H1 (cell line): ENCODE measurements around the gene SIPA1L3. TPM values are rescaled to one million over a fixed set of nuclear protein-coding genes. Genes with fewer than 3 reads are reported as not detected.

Experiments
- CTCF ChIA-PET: fragments of 300-600 bp; sonication (Branson Sonifier 250); formaldehyde crosslinking; loops from one replicate; lab custom pipeline; 2021; ENCODE audit not compliant: partially characterized antibody; lab: Charles Lee
- POLR2A ChIA-PET: fragments of 300-600 bp; sonication (Branson Sonifier 250); formaldehyde crosslinking; loops from one replicate; lab custom pipeline; 2021; ENCODE audit warnings: inconsistent platforms; ENCODE audit not compliant: partially characterized antibody; lab: Charles Lee
- DNase-seq, 2 experiments: peaks; one replicate each; pipeline versions ENCODE4 v3.0.0 to v3.0.0-alpha.2; 2010 to 2022; ENCODE audit warnings: low spot score in 2 of 2, low read depth in 1 of 2, mixed read lengths in 1 of 2
- FAIRE-seq: peaks from 2 replicates; lab custom pipeline; 2011; peaks lifted over from hg19 to GRCh38; lab: Jason Lieb, UNC
- H2AFZ ChIP-seq: 2 replicates; pipeline ENCODE4 v1.8.1; 2012; ENCODE audit warnings: low read length, inconsistent platforms
- H2AK5ac ChIP-seq: 2 replicates; pipeline ENCODE4 v1.6.1; 2013; ENCODE audit warnings: low read depth, low read length
- H2BK120ac ChIP-seq: replicated peaks from 2 replicates; pipeline ENCODE3; 2013; ENCODE audit warnings: low read depth, low read length, inconsistent platforms
- H2BK12ac ChIP-seq: 2 replicates; pipeline ENCODE4 v1.6.1; 2013; ENCODE audit warnings: low read depth, low read length
- H2BK15ac ChIP-seq: 2 replicates; pipeline ENCODE4 v1.6.1; 2013; ENCODE audit warnings: low read length
- H2BK20ac ChIP-seq: 2 replicates; pipeline ENCODE4 v1.6.1; 2013; ENCODE audit warnings: low read length
- H2BK5ac ChIP-seq: 2 replicates; pipeline ENCODE4 v1.6.1; 2013; ENCODE audit warnings: low read depth, low read length
- H3K14ac ChIP-seq: 2 replicates; pipeline ENCODE4 v1.6.1; 2013; ENCODE audit warnings: inconsistent platforms; ENCODE audit not compliant: insufficient read length
- H3K18ac ChIP-seq: 2 replicates; pipeline ENCODE4 v1.6.1; 2013; ENCODE audit warnings: low read length; ENCODE audit errors: extremely low read depth
- H3K23ac ChIP-seq: 2 replicates; pipeline ENCODE4 v1.6.1; 2013; ENCODE audit warnings: inconsistent platforms; ENCODE audit not compliant: insufficient read length
- H3K23me2 ChIP-seq: 2 replicates; pipeline ENCODE4 v1.6.1; 2013; ENCODE audit warnings: low read depth, low read length
- H3K27ac ChIP-seq: 2 replicates; pipeline ENCODE4 v1.6.1; 2011; ENCODE audit warnings: low read depth, low read length, inconsistent platforms
- H3K27me3 ChIP-seq, 4 experiments: replicated peaks in 1 of 4; 1 replicate in 1 of 4; 2 replicates in 3 of 4; pipeline versions ENCODE4 v1.6.1 to v1.8.1; 2011 to 2013; ENCODE audit warnings: low read length in 3 of 4, mild to moderate bottlenecking in 3 of 4, inconsistent platforms in 2 of 4, mixed read lengths in 2 of 4, moderate library complexity in 1 of 4; ENCODE audit not compliant: control insufficient read depth in 3 of 4, insufficient read depth in 3 of 4; ENCODE audit errors: extremely low read depth in 1 of 4
- H3K36me3 ChIP-seq, 4 experiments: 2 replicates each; pipeline versions ENCODE4 v1.6.1 to v1.8.1; 2011 to 2013; ENCODE audit warnings: mild to moderate bottlenecking in 4 of 4, low read length in 3 of 4, moderate library complexity in 2 of 4, control low read depth in 1 of 4, inconsistent platforms in 1 of 4; ENCODE audit not compliant: insufficient read depth in 4 of 4, control insufficient read depth in 2 of 4
- H3K4ac ChIP-seq: replicated peaks from 2 replicates; pipeline ENCODE3; 2013; ENCODE audit warnings: low read length, low read depth, mixed read lengths, inconsistent platforms; ENCODE audit not compliant: insufficient read length
- H3K4me1 ChIP-seq, 4 experiments: replicated peaks in 1 of 4; 1 replicate in 1 of 4; 2 replicates in 3 of 4; pipeline versions ENCODE4 v1.6.1 to v1.8.1; 2011 to 2013; ENCODE audit warnings: low read length in 3 of 4, inconsistent platforms in 2 of 4, mixed read lengths in 1 of 4; ENCODE audit not compliant: insufficient read depth in 4 of 4, control insufficient read depth in 3 of 4
- H3K4me2 ChIP-seq, 2 experiments: 2 replicates each; pipeline versions ENCODE4 v1.6.1 to v1.8.1; 2011 to 2013; ENCODE audit warnings: low read depth in 2 of 2, low read length in 2 of 2, control low read depth in 1 of 2, inconsistent platforms in 1 of 2, mild to moderate bottlenecking in 1 of 2; ENCODE audit not compliant: insufficient read depth in 1 of 2
- H3K4me3 ChIP-seq, 4 experiments: fragments of 200-600, 300-600 bp in 1 of 4; sonication (generic), shearing (Covaris generic), sonication (Bioruptor Twin) in 1 of 4; 2 replicates each; pipeline versions ENCODE4 v1.5.1 to v1.8.1; 2011 to 2016; ENCODE audit warnings: low read length in 4 of 4, low read depth in 3 of 4, control low read depth in 2 of 4, inconsistent platforms in 2 of 4, mild to moderate bottlenecking in 2 of 4, mixed read lengths in 1 of 4, moderate library complexity in 1 of 4; ENCODE audit not compliant: insufficient read depth in 2 of 4; ENCODE audit errors: extremely low read depth in 1 of 4
- H3K56ac ChIP-seq: replicated peaks from 2 replicates; pipeline ENCODE3; 2013; ENCODE audit warnings: low read depth, mild to moderate bottlenecking, mixed read lengths, low read length, inconsistent platforms; ENCODE audit not compliant: insufficient read length
- H3K79me1 ChIP-seq: 2 replicates; pipeline ENCODE4 v1.6.1; 2013; ENCODE audit warnings: low read depth, low read length, control low read depth
- H3K79me2 ChIP-seq, 2 experiments: 2 replicates each; pipeline versions ENCODE4 v1.6.1 to v1.8.1; 2012 to 2013; ENCODE audit warnings: low read length in 2 of 2, mild to moderate bottlenecking in 2 of 2, inconsistent platforms in 1 of 2; ENCODE audit not compliant: insufficient read depth in 2 of 2, control insufficient read depth in 1 of 2
- H3K9ac ChIP-seq, 4 experiments: replicated peaks in 1 of 4; 1 replicate in 1 of 4; 2 replicates in 3 of 4; pipeline versions ENCODE4 v1.6.1 to v1.8.1; 2011 to 2013; ENCODE audit warnings: low read depth in 3 of 4, low read length in 3 of 4, control low read depth in 2 of 4, mild to moderate bottlenecking in 2 of 4, moderate library complexity in 2 of 4, inconsistent platforms in 1 of 4; ENCODE audit errors: extremely low read depth in 1 of 4
- H3K9me3 ChIP-seq, 2 experiments: 2 replicates each; pipeline versions ENCODE4 v1.6.1 to v1.8.1; 2012 to 2013; ENCODE audit warnings: mild to moderate bottlenecking in 2 of 2, moderate library complexity in 2 of 2, control low read depth in 1 of 2, inconsistent platforms in 1 of 2, low read depth in 1 of 2, low read length in 1 of 2, mixed read lengths in 1 of 2; ENCODE audit not compliant: insufficient read depth in 2 of 2
- H4K20me1 ChIP-seq, 2 experiments: replicated peaks in 1 of 2; 2 replicates each; pipeline versions ENCODE3 to v1.8.1; 2011 to 2013; ENCODE audit warnings: inconsistent platforms in 2 of 2, low read length in 2 of 2, mild to moderate bottlenecking in 1 of 2; ENCODE audit not compliant: insufficient read depth in 2 of 2, control insufficient read depth in 1 of 2
- H4K5ac ChIP-seq: 2 replicates; pipeline ENCODE4 v1.6.1; 2013; ENCODE audit warnings: low read length, low read depth, mixed read lengths, inconsistent platforms; ENCODE audit not compliant: insufficient read length
- H4K8ac ChIP-seq: 2 replicates; pipeline ENCODE4 v1.8.0; 2013; ENCODE audit warnings: mild to moderate bottlenecking, moderate library complexity, low read length, inconsistent platforms; ENCODE audit not compliant: insufficient read depth; ENCODE audit errors: extremely low read depth
- H4K91ac ChIP-seq: replicated peaks from 2 replicates; pipeline ENCODE3; 2013; ENCODE audit warnings: low read length, mixed read lengths, inconsistent platforms; ENCODE audit not compliant: insufficient read length
- CHD2 ChIP-seq: IDR thresholded peaks from 2 replicates; pipeline ENCODE4 v1.6.1; 2012; ENCODE audit warnings: low read length, improper control_type of control experiment
- CREB1 ChIP-seq: IDR thresholded peaks from 2 replicates; pipeline ENCODE4 v1.6.1; 2012; ENCODE audit warnings: inconsistent platforms
- CTBP2 ChIP-seq: IDR thresholded peaks from 2 replicates; pipeline ENCODE4 v1.7.0; 2011; ENCODE audit warnings: borderline replicate concordance, mild to moderate bottlenecking, moderate library complexity, mixed read lengths, low read length; ENCODE audit not compliant: insufficient read depth, insufficient read length
- HDAC2 ChIP-seq, 2 experiments: fragments of 300-600 bp in 1 of 2; sonication (generic) in 1 of 2; IDR thresholded peaks; 2 replicates each; pipeline ENCODE4 v1.6.1; 2011 to 2012; ENCODE audit warnings: low read depth in 2 of 2, low read length in 2 of 2, mild to moderate bottlenecking in 2 of 2, moderate library complexity in 2 of 2, borderline replicate concordance in 1 of 2, inconsistent platforms in 1 of 2
- JUN ChIP-seq: IDR thresholded peaks from 2 replicates; pipeline ENCODE4 v1.6.1; 2011; ENCODE audit warnings: low read depth, mild to moderate bottlenecking, improper control_type of control experiment, low read length
- MAFK ChIP-seq: IDR thresholded peaks from 2 replicates; pipeline ENCODE4 v1.6.1; 2012; ENCODE audit warnings: low read depth, mild to moderate bottlenecking, improper control_type of control experiment, low read length
- NANOG ChIP-seq: IDR thresholded peaks from 2 replicates; pipeline ENCODE4 v1.6.1; 2011; ENCODE audit warnings: low read length, low read depth, mild to moderate bottlenecking, inconsistent platforms; ENCODE audit not compliant: insufficient read depth, poor library complexity, severe bottlenecking
- RFX5 ChIP-seq: IDR thresholded peaks from 2 replicates; pipeline ENCODE4 v1.6.1; 2011; ENCODE audit warnings: low read depth, low read length, improper control_type of control experiment, borderline replicate concordance
- TAF1 ChIP-seq: IDR thresholded peaks from 2 replicates; pipeline ENCODE4 v1.6.1; 2011; ENCODE audit warnings: mild to moderate bottlenecking, low read depth, low read length
- TAF7 ChIP-seq: optimal IDR thresholded peaks from 2 replicates; pipeline ENCODE3; 2011; ENCODE audit warnings: low read depth, mild to moderate bottlenecking, inconsistent platforms, low read length, moderate library complexity, borderline replicate concordance
- TCF12 ChIP-seq: IDR thresholded peaks from 2 replicates; pipeline ENCODE4 v1.6.1; 2011; ENCODE audit warnings: low read depth, mild to moderate bottlenecking, low read length
- WGBS, 2 experiments: shearing (Covaris generic) in 1 of 2; methylation state at CpG; one replicate each; pipeline versions ENCODE4 v1.1.6 to v1.1.7; 2013 to 2015; ENCODE audit warnings: low lambda C conversion rate in 2 of 2, mixed read lengths in 2 of 2, inconsistent platforms in 1 of 2, low coverage in 1 of 2, missing lambda C conversion rate in 1 of 2; ENCODE audit not compliant: insufficient replicate concordance in 2 of 2, insufficient coverage in 1 of 2, insufficient read length in 1 of 2; ENCODE audit errors: extremely low coverage in 1 of 2, missing lambda C conversion rate in 1 of 2; 5-methylcytosine and 5-hydroxymethylcytosine counted together
- polyA plus RNA-seq, 7 experiments: library from polyadenylated mRNA; depleted of rRNA in 3 of 7; stranded (reverse) in 5 of 7; unstranded in 2 of 7; fragments of >200 nt in 5 of 7; fragments of 200-250 nt in 2 of 7; gene quantifications; 1 replicate in 5 of 7; 2 replicates in 1 of 7; 4 replicates in 1 of 7; pipeline versions ENCODE4 v1.2.1 to v1.2.3, GENCODE V29; 2011 to 2013; ENCODE audit warnings: missing spikeins in 2 of 7, mixed read lengths in 2 of 7
- total RNA-seq: library from RNA; stranded (reverse); fragmentation: NEBNext Ultra II Directional; extraction: Animal tissue kit (Norgen Biotek cat#: 25700); gene quantifications from 2 replicates; pipeline ENCODE4 v1.2.1, GENCODE V29; 2021

Gene SIPA1L3
- total and polyA plus RNA-seq, 2 of the 8 experiments (the other 6 are each of a cell fraction or from before 2014, with no cell fraction given): 15.0 to 54.9 TPM

GRCh38 chr19:37920591-37921450 is 13.8 kb downstream of the SIPA1L3 start:
- H3K27me3 ChIP-seq: no peaks in the 10 kb centered on the region
- H2AK5ac ChIP-seq: 0 out of 2 replicates have a peak overlapping the region, but pooled peaks have one; percentile 40
- no peak overlapping the region for H3K56ac ChIP-seq
- H3K27ac ChIP-seq: no peak overlapping the region
- no peak overlapping the region for H2BK5ac ChIP-seq
- no peaks in the 10 kb centered on the region; a peak in 1 of 8 replicates for H3K36me3 ChIP-seq
- H3K4me2 ChIP-seq: no peak overlapping the region
- 0 out of 2 replicates have a peak overlapping the region, but pooled peaks have one; percentile 46 for H2BK15ac ChIP-seq
- no peak overlapping the region for H3K14ac ChIP-seq
- ChIA-PET CTCF (interaction anchor here (0.6 to 1.1 kb wide), 4 partner anchors 22 to 214 kb away, joined by 3 to 7 read pairs (median 3); no protein-coding TSS in a partner anchor), POLR2A (interaction anchor here (4.2 kb wide), 1 partner anchor 13 kb away, joined by 19 read pairs; the partner anchor contains the start of genes SIPA1L3 and WDR87)
- no peak overlapping the region for H3K23ac ChIP-seq
- H3K79me2 ChIP-seq: peaks cover 3 to 60% of the 10 kb centered on the region in 2 experiments; a peak in 3 of 4 replicates
- H3K9me3 ChIP-seq: no peaks in the 10 kb centered on the region
- 90% methylated on average over 22 of the region's 23 CpGs; no CpG with 5 or more reads in 1 of the 2 experiments for WGBS, 2 experiments
- H2BK120ac ChIP-seq: no peak overlapping the region
- no peak overlapping the region for H2AFZ ChIP-seq
- H3K23me2 ChIP-seq: no peaks in the 10 kb centered on the region
- H3K9ac ChIP-seq: no peak overlapping the region; a peak in 1 of 7 replicates
- no peak overlapping the region for H2BK12ac ChIP-seq
- peaks cover 0 to under 1% (median 0%) of the 10 kb centered on the region in 4 experiments; a peak in 2 of 7 replicates for H3K4me1 ChIP-seq
- no peak overlapping the region for H3K4ac ChIP-seq
- H3K4me3 ChIP-seq: no peak overlapping the region
- H3K79me1 ChIP-seq: peaks cover 11% of the 10 kb centered on the region
- FAIRE-seq (no peak), DNase-seq (no peak)
- peaks cover 0 to 5% of the 10 kb centered on the region in 2 experiments for H4K20me1 ChIP-seq
- H2BK20ac ChIP-seq: no peak overlapping the region
- H4K5ac ChIP-seq: no peak overlapping the region
- peak overlapping the region; percentile 11; the same call in 1 of the 2 replicates for H4K8ac ChIP-seq
- no peak overlapping the region for H3K18ac ChIP-seq
- no peak overlapping the region for H4K91ac ChIP-seq
- TF ChIP-seq NANOG: no peak
- TF ChIP-seq CTBP2: no peak
- no peak for TF ChIP-seq TCF12
- no peak for TF ChIP-seq HDAC2 (IDR thresholded peaks at IDR 0.05; ENCODE audit: borderline replicate concordance in 1 of 2, low read depth in 2 of 2, low read length in 2 of 2)
- no peak for TF ChIP-seq JUN
- TF ChIP-seq CHD2: no peak
- no peak for TF ChIP-seq RFX5
- no peak for TF ChIP-seq TAF7
- TF ChIP-seq TAF1: no peak
- TF ChIP-seq CREB1: no peak
- TF ChIP-seq MAFK: no peak
